CD4-positive, CD25-positive, alpha-beta regulatory T cell (primary cell): ENCODE measurements around the gene TMEM97. TPM values are rescaled to one million over a fixed set of nuclear protein-coding genes. Genes with fewer than 3 reads are reported as not detected.

Experiments used
- ATAC-seq, 2 donors: fragments of 150-1000 bp; cut with Tn5 transposase; one replicate each; pipeline ENCODE4 v1.10.0; 2021; ENCODE audit warnings: low read depth in 2 of 2, moderate number of reproducible peaks in 2 of 2, moderate library complexity in 1 of 2
- DNase-seq, 3 donors: peaks; one replicate each; pipeline versions ENCODE4 v3.0.0 to v3.0.0-alpha.2; 2012 to 2022; ENCODE audit warnings: mixed read lengths in 1 of 3
- H3K27ac ChIP-seq: one replicate; pipeline ENCODE4 v1.7.0; 2013; ENCODE audit warnings: mild to moderate bottlenecking, low read length; ENCODE audit not compliant: insufficient read depth, poor library complexity, severe bottlenecking
- H3K27me3 ChIP-seq: one replicate; pipeline ENCODE4 v1.7.0; 2013; ENCODE audit warnings: low read length; ENCODE audit not compliant: control insufficient read depth, insufficient read depth
- H3K36me3 ChIP-seq: one replicate; pipeline ENCODE4 v1.7.0; 2013; ENCODE audit warnings: mild to moderate bottlenecking, low read length, moderate library complexity; ENCODE audit not compliant: control insufficient read depth, insufficient read depth
- H3K4me1 ChIP-seq: 2 replicates; pipeline ENCODE4 v1.7.0; 2013; ENCODE audit warnings: mild to moderate bottlenecking, low read length; ENCODE audit not compliant: insufficient read depth, control insufficient read depth, poor library complexity, severe bottlenecking
- H3K4me3 ChIP-seq: one replicate; pipeline ENCODE4 v1.7.0; 2013; ENCODE audit warnings: low read depth, mild to moderate bottlenecking, low read length, moderate library complexity
- H3K9me3 ChIP-seq, 2 experiments: 1 replicate in 1 of 2; 2 replicates in 1 of 2; pipeline ENCODE4 v1.7.0; 2013; ENCODE audit warnings: low read length in 2 of 2, mild to moderate bottlenecking in 1 of 2, moderate library complexity in 1 of 2; ENCODE audit not compliant: control insufficient read depth in 2 of 2
- H3K27ac Mint-ChIP-seq, 3 donors: one replicate each; pipeline ENCODE4 v1.8.0; 2020 to 2022; ENCODE audit warnings: mild to moderate bottlenecking in 3 of 3, mixed read lengths in 3 of 3, moderate library complexity in 2 of 3
- H3K27me3 Mint-ChIP-seq: one replicate; pipeline ENCODE4 v1.8.0; 2022; ENCODE audit warnings: mild to moderate bottlenecking, mixed read lengths
- H3K36me3 Mint-ChIP-seq: one replicate; pipeline ENCODE4 v1.8.0; 2020; ENCODE audit warnings: mixed read lengths
- H3K4me1 Mint-ChIP-seq, 4 donors: one replicate each; pipeline ENCODE4 v1.8.0; 2020 to 2022; ENCODE audit warnings: mixed read lengths in 4 of 4, mild to moderate bottlenecking in 1 of 4
- H3K4me3 Mint-ChIP-seq, 4 donors: one replicate each; pipeline ENCODE4 v1.8.0; 2020 to 2022; ENCODE audit warnings: mild to moderate bottlenecking in 4 of 4, mixed read lengths in 4 of 4, moderate library complexity in 3 of 4
- H3K9me3 Mint-ChIP-seq, 7 donors: one replicate each; pipeline ENCODE4 v1.8.0; 2020 to 2022; ENCODE audit warnings: mixed read lengths in 7 of 7, mild to moderate bottlenecking in 3 of 7, moderate library complexity in 2 of 7
- polyA plus RNA-seq, 4 donors: library from polyadenylated mRNA; unstranded; fragments of 300-500 nt; fragmentation: Illumina TruSeq; gene quantifications; one replicate each; pipeline ENCODE4 v1.2.3, GENCODE V29; 2021
- total RNA-seq: library from RNA; stranded (reverse); gene quantifications from one replicate; pipeline ENCODE4 v1.2.3, GENCODE V29; 2022

TMEM97 gene
- total and polyA plus RNA-seq, 5 donors from 2014 or later, result 4.1 to 9.5 (median 7.3) TPM

- ATAC-seq, result no peak
- H3K4me3 Mint-ChIP-seq, result peak overlapping the region; percentile 29 to 99 (median 92)
- no peaks in the 10 kb centered on the region for H3K27me3 ChIP-seq
Observed at GRCh38 chr17:28369684-28370034, 50.7 kb downstream of the TMEM97 start.

GRCh38 chr17:28370035-28370743 is 51.2 kb downstream of the TMEM97 start, which contains the start of gene VTN:
Gene VTN (minus strand): TSS chr17:28370307. CDS start chr17:28370203, 104 bp downstream.
- Mint-ChIP-seq H3K27ac (peak within 1 kb of the TSS; percentile 48 to 96 (median 89)), H3K36me3 (peaks cover 3% of the 10 kb centered on the region), H3K9me3 (no peaks in the 10 kb centered on the region), H3K27me3 (no peaks in the 10 kb centered on the region), H3K4me3 (peak within 1 kb of the TSS; percentile 88 to 99 (median 94)), H3K4me1 (peaks cover 0 to 32% (median 22%) of the 10 kb centered on the region in 4 donors)
- no peak for ATAC-seq
- Histone ChIP-seq H3K9me3 (no peaks in the 10 kb centered on the region), H3K27ac (peak within 1 kb of the TSS; percentile 90), H3K27me3 (no peaks in the 10 kb centered on the region), H3K36me3 (no peaks in the 10 kb centered on the region), H3K4me3 (peak within 1 kb of the TSS; percentile 67), H3K4me1 (peaks cover 23% of the 10 kb centered on the region)
- DNase-seq, result no peak

More at GRCh38 chr17:28369684-28370034, 50.7 kb downstream of the TMEM97 start:
- Mint-ChIP-seq H3K27ac (peak overlapping the region in 2 of 3 donors; percentile 48 to 96), H3K36me3 (no peaks in the 10 kb centered on the region), H3K4me1 (peaks cover 0 to 32% (median 19%) of the 10 kb centered on the region in 4 donors), H3K27me3 (no peaks in the 10 kb centered on the region), H3K9me3 (no peaks in the 10 kb centered on the region)
- no peak for DNase-seq
- H3K4me3 ChIP-seq, result no peak overlapping the region
- H3K9me3 ChIP-seq, result no peaks in the 10 kb centered on the region
- H3K4me1 ChIP-seq, result peaks cover 23% of the 10 kb centered on the region
- no peak overlapping the region for H3K27ac ChIP-seq
- peaks cover 4% of the 10 kb centered on the region for H3K36me3 ChIP-seq

DNA sequence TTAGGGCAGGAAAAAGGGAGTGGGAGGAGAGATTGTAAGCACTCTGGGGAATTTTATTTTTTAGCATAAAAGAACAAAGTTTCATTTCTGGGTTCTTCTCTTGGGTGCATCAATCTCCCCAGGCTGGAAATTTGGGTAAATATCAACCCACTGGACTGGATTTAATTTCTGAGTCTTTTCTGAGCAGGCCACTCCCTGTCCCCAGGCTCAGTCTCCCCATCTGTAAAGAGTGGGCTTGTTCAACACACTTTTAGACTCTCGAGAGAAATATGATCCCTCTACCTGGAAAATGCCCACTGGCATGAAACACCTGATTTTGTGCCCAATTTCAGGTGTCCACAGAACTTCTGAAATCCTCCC is 51.7 kb downstream of the TMEM97 start:
- Mint-ChIP-seq H3K27me3 (no peaks in the 10 kb centered on the region), H3K4me1 (peaks cover 0 to 32% (median 22%) of the 10 kb centered on the region in 4 donors), H3K9me3 (no peaks in the 10 kb centered on the region), H3K27ac (peak overlapping the region in 2 of 3 donors; percentile 89 to 96), H3K4me3 (peak overlapping the region; percentile 88 to 99 (median 94)), H3K36me3 (peaks cover 3% of the 10 kb centered on the region)
- no peaks in the 10 kb centered on the region for H3K36me3 ChIP-seq
- H3K4me3 ChIP-seq, result peak overlapping the region; percentile 67
- no peaks in the 10 kb centered on the region for H3K9me3 ChIP-seq
- no peaks in the 10 kb centered on the region for H3K27me3 ChIP-seq
- ATAC-seq (no peak), DNase-seq (no peak)
- H3K4me1 ChIP-seq, result peaks cover 23% of the 10 kb centered on the region
- peak overlapping the region; percentile 90 for H3K27ac ChIP-seq

GRCh38 chr17:28371245-28372202 is 52.5 kb downstream of the TMEM97 start, which contains the start of gene SARM1:
Gene SARM1 (plus strand): TSS chr17:28371694. CDS start chr17:28372033, 339 bp downstream.
- H3K4me3 Mint-ChIP-seq, result peak within 1 kb of the TSS; percentile 88 to 99 (median 94)
- H3K36me3 ChIP-seq, result no peaks in the 10 kb centered on the region
- DNase-seq (peak; percentile 72 to 90 (median 84)), ATAC-seq (peak; percentile 86 to 87)
- H3K27me3 ChIP-seq, result no peaks in the 10 kb centered on the region
- peaks cover 0 to 32% (median 22%) of the 10 kb centered on the region in 4 donors for H3K4me1 Mint-ChIP-seq
- peak within 1 kb of the TSS; percentile 67 for H3K4me3 ChIP-seq
- peaks cover 3% of the 10 kb centered on the region for H3K36me3 Mint-ChIP-seq
- H3K27ac ChIP-seq, result peak within 1 kb of the TSS; percentile 90
- no peaks in the 10 kb centered on the region for H3K9me3 ChIP-seq
- H3K9me3 Mint-ChIP-seq, result no peaks in the 10 kb centered on the region
- H3K4me1 ChIP-seq, result peaks cover 23% of the 10 kb centered on the region
- H3K27ac Mint-ChIP-seq, result peak within 1 kb of the TSS; percentile 14 to 96 (median 89)
- H3K27me3 Mint-ChIP-seq, result no peaks in the 10 kb centered on the region

- ATAC-seq, result no peak
- H3K9me3 ChIP-seq, result no peaks in the 10 kb centered on the region
- H3K27me3 Mint-ChIP-seq, result no peaks in the 10 kb centered on the region
Observed at GRCh38 chr17:28372203-28372944, 53.4 kb downstream of the TMEM97 start.

DNA sequence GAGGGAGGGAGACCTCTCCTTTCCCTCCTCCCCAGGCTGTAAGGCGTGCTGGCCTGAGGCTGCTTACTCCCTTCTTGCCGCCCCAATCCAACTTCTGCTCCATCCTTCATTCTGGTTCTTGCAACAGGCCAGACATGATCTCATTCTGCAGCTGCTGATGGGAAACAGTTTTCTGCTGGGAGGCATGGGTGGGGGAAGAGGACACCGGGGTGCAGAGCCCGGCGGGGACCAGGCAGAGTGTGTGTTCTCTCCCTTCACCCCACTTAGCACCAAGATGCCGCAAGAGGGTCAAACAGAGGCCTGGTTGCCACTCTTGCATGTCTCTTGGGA is 53.9 kb downstream of the TMEM97 start:
- DNase-seq (no peak), ATAC-seq (no peak)
- Histone ChIP-seq H3K36me3 (no peaks in the 10 kb centered on the region), H3K4me3 (no peak overlapping the region), H3K9me3 (no peaks in the 10 kb centered on the region), H3K27me3 (no peaks in the 10 kb centered on the region), H3K4me1 (peaks cover 23% of the 10 kb centered on the region), H3K27ac (peak overlapping the region; percentile 90)
- Mint-ChIP-seq H3K36me3 (peaks cover 3% of the 10 kb centered on the region), H3K27me3 (no peaks in the 10 kb centered on the region), H3K4me1 (peaks cover 0 to 33% (median 22%) of the 10 kb centered on the region in 4 donors), H3K4me3 (peak overlapping the region; percentile 78 to 90 (median 83)), H3K9me3 (no peaks in the 10 kb centered on the region), H3K27ac (peak overlapping the region in 2 of 3 donors; percentile 47 to 69)

More at GRCh38 chr17:28372203-28372944, 53.4 kb downstream of the TMEM97 start:
- Histone ChIP-seq H3K27me3 (no peaks in the 10 kb centered on the region), H3K4me1 (peaks cover 23% of the 10 kb centered on the region), H3K27ac (peak overlapping the region; percentile 90), H3K36me3 (no peaks in the 10 kb centered on the region), H3K4me3 (peak overlapping the region; percentile 20)
- peaks cover 3% of the 10 kb centered on the region for H3K36me3 Mint-ChIP-seq
- H3K27ac Mint-ChIP-seq, result peak overlapping the region in 2 of 3 donors; percentile 47 to 69
- H3K9me3 Mint-ChIP-seq, result no peaks in the 10 kb centered on the region
- H3K4me1 Mint-ChIP-seq, result peaks cover 0 to 32% (median 22%) of the 10 kb centered on the region in 4 donors
- H3K4me3 Mint-ChIP-seq, result peak overlapping the region; percentile 78 to 90 (median 83)
- DNase-seq, result peak in 1 of 3 donors; percentile 44
